Measurements from ENCODE around the gene SARM1.

The SARM1 gene

GRCh38 chr17:28395968-28396367 is 24.5 kb downstream of the SARM1 start:
- no peak for DNase-seq (ENCODE audit: low spot score)

GRCh38 chr17:28396635-28397239 is 25.2 kb downstream of the SARM1 start:
- DNase-seq (ENCODE audit: low spot score): no peak

- no peak for DNase-seq (ENCODE audit: low spot score)
These were observed 25.8 kb downstream of the SARM1 start for GRCh38 chr17:28397275-28397674.

- DNase-seq (ENCODE audit: low spot score): no peak
These were observed 26.3 kb downstream of the SARM1 start for GRCh38 chr17:28397687-28398279.

GRCh38 chr17:28398280-28398981 is 26.9 kb downstream of the SARM1 start:
- DNase-seq (ENCODE audit: low spot score): no peak

- DNase-seq (ENCODE audit: low spot score): no peak
These were observed 28.3 kb downstream of the SARM1 start for GRCh38 chr17:28399808-28400207.

- DNase-seq (ENCODE audit: low spot score): no peak
These were observed 30.7 kb downstream of the SARM1 start for GRCh38 chr17:28402224-28402630.

- no peak for DNase-seq (ENCODE audit: low spot score)
These were observed 31.4 kb downstream of the SARM1 start for GRCh38 chr17:28402844-28403243.

GRCh38 chr17:28404007-28404406 is 32.5 kb downstream of the SARM1 start:
- no peak for DNase-seq (ENCODE audit: low spot score)

GRCh38 chr17:28404461-28404811 is 32.9 kb downstream of the SARM1 start:
- no peak for DNase-seq (ENCODE audit: low spot score)

GRCh38 chr17:28404812-28405570 is 33.5 kb downstream of the SARM1 start:
- DNase-seq (ENCODE audit: low spot score): peak; percentile 43

GRCh38 chr17:28405632-28406472 is 34.4 kb downstream of the SARM1 start, which contains the start of gene SLC46A1:
Gene SLC46A1 (minus strand): TSS chr17:28406212. CDS start chr17:28406114, 98 bp downstream.
- peak; percentile 68 for DNase-seq (ENCODE audit: low spot score)

- DNase-seq (ENCODE audit: low spot score): no peak
These were observed 35.0 kb downstream of the SARM1 start for GRCh38 chr17:28406473-28406814.

- DNase-seq (ENCODE audit: low spot score): no peak
These were observed 35.9 kb downstream of the SARM1 start for GRCh38 chr17:28407130-28407973.

- no peak for DNase-seq (ENCODE audit: low spot score)
These were observed 36.4 kb downstream of the SARM1 start for GRCh38 chr17:28407974-28408306.

- DNase-seq (ENCODE audit: low spot score): no peak
These were observed 40.6 kb downstream of the SARM1 start for GRCh38 chr17:28412099-28412498.

GRCh38 chr17:28413804-28414203 is 42.3 kb downstream of the SARM1 start:
- DNase-seq (ENCODE audit: low spot score): no peak

- DNase-seq (ENCODE audit: low spot score): no peak
These were observed 44.4 kb downstream of the SARM1 start for GRCh38 chr17:28415886-28416285.

- DNase-seq (ENCODE audit: low spot score): peak; percentile 79
These were observed 45.3 kb downstream of the SARM1 start for GRCh38 chr17:28416703-28417311.

- DNase-seq (ENCODE audit: low spot score): no peak
These were observed 50.4 kb downstream of the SARM1 start for GRCh38 chr17:28421787-28422305.

Measured in HuH-7.5 (cell line).